ENCODE measurements around the gene TENM4.

GRCh38 chr11:79168530-79169110, 272.2 kb downstream of the TENM4 start:
- TF ChIP-seq CTCF (IDR thresholded peaks at IDR 0.05) (no peak), SP1 (CRISPR knock-in tag; conservative IDR thresholded peaks at IDR 0.05) (no peak), TP53 (CRISPR knock-in tag; IDR thresholded peaks at IDR 0.05) (no peak), ATF3 (CRISPR knock-in tag; conservative IDR thresholded peaks at IDR 0.05) (no peak), NFYB (CRISPR knock-in tag; conservative IDR thresholded peaks at IDR 0.05; ENCODE audit: low read depth) (no peak), FOXP4 (CRISPR knock-in tag; IDR thresholded peaks at IDR 0.05) (no peak), TEAD4 (CRISPR knock-in tag; IDR thresholded peaks at IDR 0.05) (no peak), IRF2 (CRISPR knock-in tag; IDR thresholded peaks at IDR 0.05; ENCODE audit: borderline replicate concordance, low read depth) (no peak), ESRRA (CRISPR knock-in tag; IDR thresholded peaks at IDR 0.05; ENCODE audit: borderline replicate concordance) (no peak), PREB (CRISPR knock-in tag; IDR thresholded peaks at IDR 0.05; ENCODE audit: borderline replicate concordance) (no peak)

Measured in WTC11 (cell line).